Adrenal gland (tissue), 5 donors: ENCODE measurements around the gene EMC1.

ENCODE experiments used
- CTCF ChIP-seq, 6 experiments: fragments of 450-650 bp in 4 of 6; fragments of 200-600 bp in 2 of 6; sonication (generic) in 1 of 6; IDR thresholded peaks; 1 replicate in 5 of 6; 2 replicates in 1 of 6; pipeline versions ENCODE4 v1.5.1 to v1.8.0; 2016 to 2021; ENCODE audit warnings: antibody characterized with exemption in 6 of 6, mild to moderate bottlenecking in 2 of 6, moderate library complexity in 1 of 6
- POLR2A ChIP-seq, 2 donors: fragments of 450-650 bp; IDR thresholded peaks; one replicate each; pipeline ENCODE4 v1.6.1; 2017; ENCODE audit warnings: antibody characterized with exemption in 2 of 2, mild to moderate bottlenecking in 2 of 2, moderate library complexity in 1 of 2
- donor health status: DM: no; HTN: no; CAD: no.

GRCh38 chr1:19234224-19234623 is 17.1 kb downstream of the EMC1 start:
- TF ChIP-seq CTCF (IDR thresholded peaks at IDR 0.05) = no peak
- TF ChIP-seq POLR2A (IDR thresholded peaks at IDR 0.05) = no peak
